Effector CD4-positive, alpha-beta T cell (primary cell): ENCODE data around the gene TTC28.
"Not testable (repeated sequence)": the region's sequence is repeated elsewhere in the genome, so short reads cannot be mapped to it uniquely, and the experiment has no call there.

ENCODE experiments used
- DNase-seq: peaks from one replicate; pipeline ENCODE4 v3.0.0-alpha.2; 2020

TTC28 gene

DNA sequence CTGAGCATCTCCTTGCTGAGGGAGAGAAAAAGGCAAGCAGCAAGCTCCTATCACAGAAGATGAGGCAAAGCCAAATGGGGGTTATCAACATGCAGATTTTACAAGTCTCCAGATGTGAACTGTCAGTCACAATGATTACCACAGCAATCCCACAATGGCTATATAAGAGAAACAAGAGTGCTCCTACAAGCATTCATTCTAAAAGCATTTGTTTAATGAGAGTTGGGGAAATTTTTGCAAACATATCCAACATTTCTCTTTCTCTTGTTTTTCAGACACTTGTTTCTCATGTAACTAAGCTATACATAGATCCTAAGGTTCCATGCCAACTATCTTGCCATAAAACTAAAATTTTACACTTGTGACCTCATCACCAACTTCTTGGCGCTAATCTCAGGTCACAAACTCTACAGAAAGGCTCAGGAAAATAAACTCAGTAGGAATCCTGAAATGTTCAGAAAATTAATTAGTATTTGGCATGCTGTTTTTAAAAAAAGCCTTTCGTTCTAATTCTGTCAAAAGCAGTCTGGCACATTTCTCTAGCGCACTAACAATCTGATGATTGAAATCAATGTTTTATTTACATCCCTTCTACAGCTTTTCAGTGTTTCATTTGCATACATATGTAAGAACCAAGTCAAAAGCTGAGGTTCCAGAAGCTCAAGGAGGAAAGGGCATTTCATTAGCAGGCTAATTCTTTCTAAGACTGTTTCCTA is 199.5 kb downstream of the TTC28 start:
- DNase-seq: no peak

DNA sequence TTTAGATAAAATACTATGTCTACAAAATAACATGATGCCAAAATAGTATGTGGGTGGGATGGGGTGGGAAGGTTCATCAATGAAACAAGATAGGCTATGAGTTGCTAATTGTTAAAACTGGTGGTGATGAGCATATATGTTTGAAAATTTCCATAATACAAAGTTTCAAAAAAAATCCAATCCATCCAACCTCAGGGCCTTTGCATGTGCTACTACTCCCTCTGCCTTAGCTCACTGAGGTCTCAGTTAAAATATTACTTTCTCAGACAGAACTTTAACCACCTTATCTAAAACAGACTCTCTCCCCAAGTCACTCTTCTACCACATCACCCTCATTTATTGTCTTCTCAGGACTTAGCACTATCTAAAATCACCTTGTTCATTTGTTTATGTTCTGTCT is 201.1 kb downstream of the TTC28 start:
- DNase-seq: no peak

DNA sequence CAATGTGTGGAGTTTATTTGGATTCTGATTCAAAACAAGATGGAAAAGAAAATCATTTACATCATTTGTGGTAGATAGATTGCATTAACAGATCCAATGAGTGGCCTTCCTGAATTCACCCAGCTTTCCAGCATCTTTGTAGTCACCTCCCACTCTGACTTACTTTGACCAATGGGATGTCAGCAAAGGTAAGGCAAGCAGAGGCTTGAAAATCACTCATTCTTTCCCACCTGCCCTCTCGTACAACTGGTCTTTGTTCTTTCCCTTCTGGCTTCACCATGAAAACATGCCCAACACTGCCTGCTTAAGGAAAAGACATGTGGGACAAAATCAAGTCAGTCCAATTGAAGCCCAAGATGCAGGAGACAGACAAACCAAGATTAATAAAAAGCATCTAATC is 202.1 kb downstream of the TTC28 start:
- DNase-seq: no peak

DNA sequence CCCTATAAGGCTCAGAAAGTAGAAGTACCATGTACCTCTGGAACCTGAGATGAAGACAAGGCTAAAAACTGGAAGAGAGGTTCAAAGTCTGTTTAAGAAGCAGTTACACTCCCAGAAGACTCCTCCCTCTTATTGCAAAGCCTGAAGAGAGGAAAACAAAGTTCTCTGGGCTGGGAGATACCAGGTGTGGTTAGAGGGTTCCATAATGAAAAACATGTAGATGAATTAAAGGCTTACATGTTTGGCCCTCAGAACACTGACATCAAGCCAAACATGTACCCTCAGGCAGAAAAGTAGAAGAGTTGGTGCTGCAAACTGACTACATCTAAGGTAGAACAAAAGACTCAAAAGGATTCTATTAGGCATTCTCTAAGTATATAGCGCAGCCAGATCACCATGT is 205.3 kb downstream of the TTC28 start:
- no peak for DNase-seq

- no peak for DNase-seq
Measured at GRCh38 chr22:28473258-28473657, 206.4 kb downstream of the TTC28 start.

GRCh38 chr22:28467055-28467454 is 212.6 kb downstream of the TTC28 start:
- not testable (repeated sequence) for DNase-seq

DNA sequence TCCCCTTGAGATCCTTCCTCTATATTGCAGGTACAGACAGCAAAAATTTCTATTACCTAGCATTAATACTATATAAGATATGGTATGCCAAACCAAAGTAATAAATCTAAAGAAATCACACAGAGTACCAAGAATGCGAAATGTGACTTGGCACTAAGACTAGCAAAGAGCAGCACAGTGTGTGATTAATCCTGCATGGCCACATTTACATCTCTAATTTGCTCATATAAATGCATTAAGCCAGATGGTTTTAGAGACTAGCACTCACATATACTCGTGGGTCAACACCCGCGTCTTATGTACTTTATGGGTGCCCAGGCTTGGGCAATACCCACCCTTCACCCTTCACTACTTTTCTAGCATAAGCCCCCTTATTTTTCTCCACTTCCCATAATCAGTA is 213.2 kb downstream of the TTC28 start:
- no peak for DNase-seq

- no peak for DNase-seq
Measured at GRCh38 chr22:28465841-28466240, 213.8 kb downstream of the TTC28 start.

- DNase-seq: no peak
Measured at GRCh38 chr22:28464127-28464526, 215.5 kb downstream of the TTC28 start.

- not testable (repeated sequence) for DNase-seq
Measured at GRCh38 chr22:28463408-28463807, 216.2 kb downstream of the TTC28 start.

DNA sequence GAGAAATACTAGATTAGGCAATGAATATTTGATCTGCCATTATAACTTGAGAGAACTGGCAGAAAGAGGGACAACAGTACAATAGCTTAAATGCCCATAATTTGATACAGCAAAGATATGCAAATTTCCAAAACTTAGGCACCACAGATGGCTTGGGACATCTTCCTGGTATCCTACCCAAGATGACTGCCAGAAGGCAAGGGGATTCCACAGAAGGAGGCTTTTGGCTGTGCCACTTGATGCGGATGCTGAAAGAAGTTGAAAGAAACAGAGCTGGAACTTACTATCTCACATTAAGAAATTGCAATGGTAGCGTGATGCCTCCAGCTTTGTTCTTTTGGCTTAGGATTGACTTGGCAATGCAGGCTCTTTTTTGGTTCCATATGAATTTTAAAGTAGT is 216.7 kb downstream of the TTC28 start:
- DNase-seq: no peak

DNA sequence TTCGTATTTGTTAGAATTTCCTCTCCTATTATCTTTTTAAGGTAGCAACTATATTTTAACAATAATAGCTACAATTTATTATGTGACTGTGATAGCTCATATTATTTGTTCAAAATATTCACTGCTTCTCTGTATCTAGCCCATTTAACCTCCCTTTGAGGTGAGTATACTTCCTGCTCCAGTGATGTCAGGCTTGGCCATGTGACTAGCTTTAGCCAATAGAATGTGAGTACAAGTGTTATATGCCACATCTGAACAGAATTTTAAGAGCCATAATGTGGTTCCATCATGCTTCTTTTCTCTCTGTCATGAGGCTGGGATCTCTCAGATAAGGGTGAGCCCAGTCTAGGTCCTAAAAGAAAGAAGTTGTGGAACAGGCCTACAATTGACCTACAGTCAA is 217.6 kb downstream of the TTC28 start:
- no peak for DNase-seq

- DNase-seq: no peak
Measured at GRCh38 chr22:28454431-28455064, 225.1 kb downstream of the TTC28 start.

DNA sequence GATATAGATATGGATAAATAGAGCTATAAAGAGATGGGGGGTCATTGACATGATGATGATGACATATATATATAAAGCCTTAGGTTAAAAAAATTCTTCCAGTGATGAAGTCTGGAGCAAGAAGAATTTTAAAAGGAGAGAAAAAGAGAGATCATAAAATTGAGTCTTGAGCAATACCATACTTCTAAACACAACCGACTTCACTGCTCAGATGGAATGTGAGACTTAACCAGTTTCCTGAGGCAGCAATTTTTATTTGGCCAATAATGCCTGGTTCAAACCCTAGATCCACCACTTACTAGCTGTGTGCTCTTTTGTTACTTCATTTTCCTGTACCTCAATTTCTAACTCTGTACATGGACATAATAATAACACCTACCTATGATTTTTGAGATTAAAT is 229.5 kb downstream of the TTC28 start:
- DNase-seq: no peak

GRCh38 chr22:28449041-28449440 is 230.6 kb downstream of the TTC28 start:
- no peak for DNase-seq

- DNase-seq: no peak
Measured at GRCh38 chr22:28448625-28449024, 231.0 kb downstream of the TTC28 start.

DNA sequence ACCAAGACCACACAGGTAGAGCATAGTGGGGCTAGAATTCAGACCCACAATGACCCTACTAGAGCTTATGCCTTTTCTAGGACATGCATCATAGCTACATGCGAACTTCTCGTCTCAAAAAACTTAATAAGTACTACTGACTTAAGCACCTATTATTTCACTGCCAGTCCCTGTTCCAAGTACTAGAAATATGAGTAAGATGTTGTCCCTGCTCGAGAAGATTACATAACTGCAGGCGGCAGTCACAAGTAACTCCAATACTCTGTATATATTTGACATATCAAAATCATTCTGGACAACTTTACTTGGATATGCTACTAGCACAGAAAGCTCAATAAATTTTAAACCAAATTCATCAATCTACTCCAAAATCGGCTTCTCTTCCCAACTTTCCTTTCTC is 235.0 kb downstream of the TTC28 start:
- DNase-seq: no peak

DNA sequence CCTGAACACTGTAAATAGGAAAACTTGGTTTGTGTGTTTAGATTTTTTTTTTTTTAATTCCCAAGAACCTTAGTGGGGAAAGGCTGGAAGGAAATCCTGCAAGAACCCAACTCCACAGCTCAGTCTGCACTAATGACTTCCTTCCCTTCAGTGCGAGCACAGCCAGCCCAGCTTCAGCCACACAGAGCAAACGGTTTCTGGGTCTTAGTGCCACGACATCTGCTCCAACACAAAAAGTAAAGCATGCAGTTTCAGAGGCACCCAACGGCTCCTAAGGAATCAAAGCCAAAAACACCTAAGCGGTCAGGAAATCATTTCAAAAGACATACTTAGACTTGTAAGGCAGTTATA is 236.1 kb downstream of the TTC28 start:
- DNase-seq: no peak

DNA sequence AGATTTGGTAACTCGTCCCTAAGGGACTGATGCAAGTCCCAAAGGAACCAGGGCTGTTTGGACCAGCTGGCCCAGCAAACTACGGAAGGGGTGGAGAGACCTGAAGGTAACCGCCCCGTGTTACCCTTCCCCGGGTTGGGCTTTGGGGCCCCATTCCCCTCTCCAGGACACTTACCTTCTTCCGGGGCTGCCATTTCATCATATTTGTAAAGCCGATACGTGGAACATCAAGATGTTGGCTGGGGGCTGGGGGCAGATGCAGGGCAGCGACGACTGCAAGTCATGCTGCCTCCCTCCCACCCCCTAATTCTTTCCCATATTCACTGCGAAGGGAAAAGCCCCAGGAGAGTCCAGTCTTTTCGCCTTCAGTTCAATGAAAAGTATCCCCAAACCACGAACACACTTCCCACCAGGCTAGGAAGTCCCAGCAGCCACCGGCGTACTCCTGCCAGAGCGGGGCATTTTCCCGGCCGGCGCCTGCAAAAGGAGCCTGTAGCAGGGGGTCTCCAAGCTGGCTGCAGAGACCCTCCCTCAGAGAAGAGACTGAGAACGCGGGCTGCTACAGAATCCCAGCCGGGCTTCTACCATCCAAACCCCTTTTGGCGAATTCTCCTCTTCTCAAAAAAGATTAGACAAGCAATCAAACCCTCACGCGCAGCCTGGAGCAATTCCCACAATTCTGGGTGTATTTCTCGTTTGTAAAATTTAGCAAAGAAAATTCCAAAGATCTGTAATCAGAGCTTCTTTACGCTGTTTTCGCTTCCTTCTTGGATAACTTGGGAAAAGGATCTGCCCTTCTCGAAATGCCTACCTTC is 236.7 kb downstream of the TTC28 start:
- no peak for DNase-seq

GRCh38 chr22:28442264-28442710 is 237.4 kb downstream of the TTC28 start:
- DNase-seq: peak; percentile 17

- DNase-seq: no peak
Measured at GRCh38 chr22:28441720-28442263, 237.8 kb downstream of the TTC28 start.

DNA sequence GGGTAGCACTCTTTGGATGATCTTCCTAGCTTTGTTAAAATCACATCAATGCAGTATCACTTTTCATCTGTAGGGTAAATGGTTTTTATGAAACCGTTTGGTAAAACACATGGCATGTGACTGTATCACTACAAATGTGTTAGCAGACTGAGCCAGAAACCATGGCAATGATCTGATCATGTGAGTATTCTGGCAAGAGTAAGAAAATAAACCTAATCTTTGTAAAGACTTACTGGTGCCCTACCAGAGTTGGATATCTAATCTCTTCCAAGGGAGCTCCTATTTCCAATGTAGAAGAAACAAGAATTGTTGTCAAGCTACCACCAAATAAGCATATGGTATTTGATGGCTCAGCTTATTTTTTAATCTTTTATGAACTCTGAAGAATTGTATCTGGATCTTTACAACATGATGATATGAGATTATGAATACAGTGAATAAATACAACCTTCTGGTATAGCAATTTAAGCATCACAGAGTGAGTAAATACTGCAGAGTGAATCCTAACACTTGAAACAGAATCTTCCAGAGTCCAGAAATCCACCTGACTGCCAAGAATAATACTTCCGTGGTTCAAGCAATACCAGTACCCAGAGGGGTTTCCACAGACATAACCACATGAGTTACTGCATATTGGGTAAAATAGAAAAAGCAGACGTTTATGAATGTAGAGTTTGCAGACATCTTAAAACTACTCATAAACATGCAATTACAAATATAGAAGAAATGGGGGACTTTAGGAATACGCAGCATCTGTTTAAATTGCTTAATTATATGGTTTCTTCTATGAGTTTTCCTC is 238.8 kb downstream of the TTC28 start:
- no peak for DNase-seq
